Astrocyte (in vitro differentiated cells and primary cell): ENCODE data around the gene AGPAT3. TPM values are rescaled to one million over a fixed set of nuclear protein-coding genes. Genes with fewer than 3 reads are reported as not detected.

Source experiments
- DNase-seq: peaks from one replicate; pipeline ENCODE4 v3.0.0-alpha.2; 2010; ENCODE audit warnings: low read depth
- FAIRE-seq: peaks from 2 replicates; lab custom pipeline; 2011; peaks lifted over from hg19 to GRCh38; lab: Jason Lieb, UNC
- H2AFZ ChIP-seq: 2 replicates; pipeline ENCODE4 v1.6.0; 2012; ENCODE audit warnings: low read depth, low read length, inconsistent platforms
- H3K27ac ChIP-seq: 2 replicates; pipeline ENCODE4 v1.5.1; 2011; ENCODE audit warnings: low read depth, low read length, inconsistent platforms
- H3K27me3 ChIP-seq: 2 replicates; pipeline ENCODE4 v1.6.0; 2011; ENCODE audit warnings: low read length, inconsistent platforms; ENCODE audit not compliant: insufficient read depth
- H3K36me3 ChIP-seq: 2 replicates; pipeline ENCODE4 v1.5.1; 2011; ENCODE audit warnings: low read length, inconsistent platforms; ENCODE audit not compliant: insufficient read depth
- H3K4me1 ChIP-seq: 2 replicates; pipeline ENCODE4 v1.5.1; 2011; ENCODE audit warnings: low read length, inconsistent platforms; ENCODE audit not compliant: insufficient read depth
- H3K4me2 ChIP-seq: 2 replicates; pipeline ENCODE4 v1.6.0; 2012; ENCODE audit warnings: low read length, inconsistent platforms
- H3K4me3 ChIP-seq: 2 replicates; pipeline ENCODE4 v1.5.1; 2011; ENCODE audit warnings: low read depth, mild to moderate bottlenecking, low read length, inconsistent platforms; ENCODE audit not compliant: insufficient read depth
- H3K79me2 ChIP-seq: 2 replicates; pipeline ENCODE4 v1.6.0; 2012; ENCODE audit warnings: mild to moderate bottlenecking, low read length, inconsistent platforms; ENCODE audit not compliant: insufficient read depth
- H3K9ac ChIP-seq: 2 replicates; pipeline ENCODE4 v1.6.0; 2012; ENCODE audit warnings: mild to moderate bottlenecking, low read length, inconsistent platforms
- H3K9me3 ChIP-seq: 2 replicates; pipeline ENCODE4 v1.5.1; 2012; ENCODE audit warnings: low read depth, mild to moderate bottlenecking, low read length, inconsistent platforms; ENCODE audit not compliant: insufficient read depth
- H4K20me1 ChIP-seq: 2 replicates; pipeline ENCODE4 v1.6.0; 2012; ENCODE audit warnings: low read length, inconsistent platforms; ENCODE audit not compliant: insufficient read depth
- H3K27ac Mint-ChIP-seq: one replicate; pipeline ENCODE4 v1.8.0; 2021; ENCODE audit warnings: mild to moderate bottlenecking, mixed read lengths; ENCODE audit not compliant: unreplicated experiment
- H3K27me3 Mint-ChIP-seq: one replicate; pipeline ENCODE4 v1.8.0; 2021; ENCODE audit warnings: low read depth, mixed read lengths; ENCODE audit not compliant: unreplicated experiment
- H3K36me3 Mint-ChIP-seq: one replicate; pipeline ENCODE4 v1.8.0; 2021; ENCODE audit warnings: low read depth, mixed read lengths; ENCODE audit not compliant: unreplicated experiment
- H3K4me1 Mint-ChIP-seq: one replicate; pipeline ENCODE4 v1.8.0; 2021; ENCODE audit warnings: low read depth, mixed read lengths; ENCODE audit not compliant: unreplicated experiment
- H3K4me3 Mint-ChIP-seq: one replicate; pipeline ENCODE4 v1.8.0; 2021; ENCODE audit warnings: mild to moderate bottlenecking, moderate library complexity, mixed read lengths; ENCODE audit not compliant: unreplicated experiment
- H3K9me3 Mint-ChIP-seq: one replicate; pipeline ENCODE4 v1.8.0; 2021; ENCODE audit warnings: mild to moderate bottlenecking, mixed read lengths; ENCODE audit not compliant: unreplicated experiment
- EZH2 ChIP-seq: IDR thresholded peaks from 2 replicates; pipeline ENCODE4 v1.6.1; 2012; ENCODE audit warnings: mild to moderate bottlenecking, low read length, inconsistent platforms; ENCODE audit not compliant: insufficient read depth
- total RNA-seq: library from RNA; stranded (reverse); gene quantifications from 2 replicates; pipeline ENCODE4 v1.2.1, GENCODE V29; 2021
- TF ChIP-seq, protein P1 (sequence below): IDR thresholded peaks from 2 replicates; pipeline ENCODE4 v1.5.1; 2011; ENCODE audit warnings: low read depth, mild to moderate bottlenecking, inconsistent platforms, low read length, moderate library complexity; ENCODE audit not compliant: insufficient read depth

AGPAT3 gene
- total RNA-seq, 1 donor from 2014 or later = 34.7 TPM

DNA sequence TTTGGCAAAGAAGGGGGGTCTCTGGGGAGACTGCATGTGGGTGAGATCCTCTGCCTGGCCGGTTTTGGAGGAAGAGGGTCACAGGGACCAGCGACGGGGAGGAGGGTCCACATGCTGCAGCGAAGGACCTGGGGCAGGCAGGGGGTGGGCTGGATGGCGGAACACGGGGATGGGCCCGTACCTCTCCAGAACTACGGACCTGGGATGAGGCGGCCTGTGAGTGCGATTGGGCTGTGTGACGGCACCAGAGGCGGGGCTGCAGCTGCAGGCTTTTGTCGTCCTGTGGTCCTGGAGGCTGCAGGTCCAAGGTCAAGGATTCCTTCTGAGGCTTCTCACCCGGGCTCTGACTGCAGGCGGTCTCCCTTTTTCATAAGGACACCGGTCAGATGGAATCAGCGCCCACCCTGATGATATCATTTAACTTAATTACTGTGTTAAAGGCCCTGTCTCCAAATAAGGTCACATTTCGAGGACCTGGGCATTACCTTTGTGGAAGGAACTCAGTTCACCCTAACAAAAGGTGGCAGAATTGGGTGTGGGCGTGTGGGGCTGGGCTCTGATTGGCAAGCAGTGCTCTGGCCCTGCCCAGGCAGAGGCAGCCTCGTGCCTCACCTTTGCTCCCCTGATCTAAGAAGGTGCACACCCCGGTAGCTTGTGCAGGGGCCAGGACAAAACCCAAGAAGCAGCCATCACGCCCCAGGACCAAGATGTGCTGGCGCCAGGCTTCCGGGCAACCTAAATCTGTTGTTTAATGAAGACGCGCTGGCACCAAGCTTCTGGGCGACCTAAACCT is 87.1 kb downstream of the AGPAT3 start:
- H3K4me1 ChIP-seq = peaks cover 10% of the 10 kb centered on the region
- peaks cover 46% of the 10 kb centered on the region for H4K20me1 ChIP-seq
- H3K4me2 ChIP-seq = no peak overlapping the region
- no peak overlapping the region for H2AFZ ChIP-seq
- no peaks in the 10 kb centered on the region for H3K36me3 ChIP-seq
- no peaks in the 10 kb centered on the region for H3K79me2 ChIP-seq
- Mint-ChIP-seq H3K9me3 (peaks cover 9% of the 10 kb centered on the region), H3K27ac (no peak overlapping the region), H3K27me3 (peaks cover 5% of the 10 kb centered on the region), H3K4me1 (peaks cover 5% of the 10 kb centered on the region), H3K4me3 (no peak overlapping the region), H3K36me3 (peaks cover 11% of the 10 kb centered on the region)
- DNase-seq (no peak), FAIRE-seq (no peak)
- H3K9ac ChIP-seq = no peak overlapping the region
- H3K9me3 ChIP-seq = no peaks in the 10 kb centered on the region
- no peak overlapping the region for H3K27ac ChIP-seq
- TF ChIP-seq, protein P1, sequence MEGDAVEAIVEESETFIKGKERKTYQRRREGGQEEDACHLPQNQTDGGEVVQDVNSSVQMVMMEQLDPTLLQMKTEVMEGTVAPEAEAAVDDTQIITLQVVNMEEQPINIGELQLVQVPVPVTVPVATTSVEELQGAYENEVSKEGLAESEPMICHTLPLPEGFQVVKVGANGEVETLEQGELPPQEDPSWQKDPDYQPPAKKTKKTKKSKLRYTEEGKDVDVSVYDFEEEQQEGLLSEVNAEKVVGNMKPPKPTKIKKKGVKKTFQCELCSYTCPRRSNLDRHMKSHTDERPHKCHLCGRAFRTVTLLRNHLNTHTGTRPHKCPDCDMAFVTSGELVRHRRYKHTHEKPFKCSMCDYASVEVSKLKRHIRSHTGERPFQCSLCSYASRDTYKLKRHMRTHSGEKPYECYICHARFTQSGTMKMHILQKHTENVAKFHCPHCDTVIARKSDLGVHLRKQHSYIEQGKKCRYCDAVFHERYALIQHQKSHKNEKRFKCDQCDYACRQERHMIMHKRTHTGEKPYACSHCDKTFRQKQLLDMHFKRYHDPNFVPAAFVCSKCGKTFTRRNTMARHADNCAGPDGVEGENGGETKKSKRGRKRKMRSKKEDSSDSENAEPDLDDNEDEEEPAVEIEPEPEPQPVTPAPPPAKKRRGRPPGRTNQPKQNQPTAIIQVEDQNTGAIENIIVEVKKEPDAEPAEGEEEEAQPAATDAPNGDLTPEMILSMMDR = no peak
- no peak for TF ChIP-seq EZH2
- no peak overlapping the region for H3K4me3 ChIP-seq
- H3K27me3 ChIP-seq = no peaks in the 10 kb centered on the region

DNA sequence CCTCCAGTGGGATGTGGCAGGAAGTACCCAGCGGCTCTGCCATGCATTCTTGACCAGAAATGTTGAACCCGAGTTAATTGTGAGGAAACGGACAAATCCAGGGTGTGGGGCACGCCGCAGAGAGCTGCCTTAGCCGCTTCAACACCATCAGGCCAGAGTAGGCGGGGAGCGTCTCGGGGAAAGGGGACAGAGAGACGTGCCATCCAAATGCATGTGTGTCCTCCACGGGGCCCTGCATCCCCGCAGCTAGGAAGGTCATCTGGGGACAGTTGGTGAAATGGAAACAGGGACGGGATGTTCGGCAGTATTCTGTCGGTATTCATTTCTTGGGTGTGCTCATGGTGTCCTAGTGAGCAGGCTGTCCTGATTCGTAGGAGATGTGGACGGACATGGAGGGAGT is 88.0 kb downstream of the AGPAT3 start:
- peaks cover 10% of the 10 kb centered on the region for H3K4me1 ChIP-seq
- TF ChIP-seq, protein P1 = no peak
- TF ChIP-seq EZH2 = no peak
- no peaks in the 10 kb centered on the region for H3K79me2 ChIP-seq
- no peak overlapping the region for H3K4me3 ChIP-seq
- H3K27ac Mint-ChIP-seq = no peak overlapping the region
- FAIRE-seq = no peak
- peaks cover 5% of the 10 kb centered on the region for H3K27me3 Mint-ChIP-seq
- DNase-seq = no peak
- H2AFZ ChIP-seq = no peak overlapping the region
- peaks cover 9% of the 10 kb centered on the region for H3K9me3 Mint-ChIP-seq
- H3K4me2 ChIP-seq = no peak overlapping the region
- H3K27ac ChIP-seq = no peak overlapping the region
- no peaks in the 10 kb centered on the region for H3K27me3 ChIP-seq
- peaks cover 5% of the 10 kb centered on the region for H3K4me1 Mint-ChIP-seq
- H4K20me1 ChIP-seq = peaks cover 55% of the 10 kb centered on the region
- H3K9me3 ChIP-seq = no peaks in the 10 kb centered on the region
- no peak overlapping the region for H3K9ac ChIP-seq
- H3K4me3 Mint-ChIP-seq = no peak overlapping the region
- no peaks in the 10 kb centered on the region for H3K36me3 ChIP-seq
- peaks cover 11% of the 10 kb centered on the region for H3K36me3 Mint-ChIP-seq

DNA sequence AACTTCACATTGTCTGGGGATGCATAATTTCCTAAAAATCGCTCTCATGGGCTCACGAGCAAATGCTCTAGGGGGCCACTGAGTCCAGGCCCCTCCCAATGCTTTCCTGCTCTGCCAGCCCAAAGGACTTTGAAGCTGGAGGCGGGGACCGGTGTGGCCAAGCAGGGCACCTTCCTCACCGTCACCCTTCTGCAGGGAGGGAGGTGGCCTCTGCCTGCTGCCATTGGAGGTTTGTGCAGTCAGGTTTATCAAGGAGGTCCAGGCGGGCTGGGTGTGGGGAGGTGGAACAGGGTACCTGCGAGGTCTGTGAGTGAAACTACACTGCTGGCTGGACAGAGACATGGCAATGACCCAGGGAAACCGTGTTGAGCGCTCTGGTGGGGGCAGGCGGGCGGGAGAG is 89.0 kb downstream of the AGPAT3 start:
- H3K4me2 ChIP-seq = no peak overlapping the region
- peaks cover 5% of the 10 kb centered on the region for H3K9me3 Mint-ChIP-seq
- peaks cover 11% of the 10 kb centered on the region for H3K36me3 Mint-ChIP-seq
- no peak overlapping the region for H3K4me3 ChIP-seq
- H3K27ac Mint-ChIP-seq = no peak overlapping the region
- H3K27ac ChIP-seq = no peak overlapping the region
- no peak for TF ChIP-seq EZH2
- TF ChIP-seq, protein P1 = no peak
- H3K36me3 ChIP-seq = no peaks in the 10 kb centered on the region
- H3K27me3 ChIP-seq = no peaks in the 10 kb centered on the region
- H3K79me2 ChIP-seq = no peaks in the 10 kb centered on the region
- no peak overlapping the region for H3K4me3 Mint-ChIP-seq
- peaks cover 10% of the 10 kb centered on the region for H3K4me1 ChIP-seq
- DNase-seq = no peak
- FAIRE-seq = no peak
- H3K9me3 ChIP-seq = no peaks in the 10 kb centered on the region
- peaks cover 5% of the 10 kb centered on the region for H3K27me3 Mint-ChIP-seq
- H3K4me1 Mint-ChIP-seq = peaks cover 5% of the 10 kb centered on the region
- H4K20me1 ChIP-seq = peaks cover 65% of the 10 kb centered on the region
- no peak overlapping the region for H2AFZ ChIP-seq
- H3K9ac ChIP-seq = no peak overlapping the region
